ENCODE data around the gene PGC. TPM values are rescaled to one million over a fixed set of nuclear protein-coding genes. Genes with fewer than 3 reads are reported as not detected.

PGC gene
- total RNA-seq, 3 donors from 2014 or later = 3.2 TPM; not detected in 2

DNA sequence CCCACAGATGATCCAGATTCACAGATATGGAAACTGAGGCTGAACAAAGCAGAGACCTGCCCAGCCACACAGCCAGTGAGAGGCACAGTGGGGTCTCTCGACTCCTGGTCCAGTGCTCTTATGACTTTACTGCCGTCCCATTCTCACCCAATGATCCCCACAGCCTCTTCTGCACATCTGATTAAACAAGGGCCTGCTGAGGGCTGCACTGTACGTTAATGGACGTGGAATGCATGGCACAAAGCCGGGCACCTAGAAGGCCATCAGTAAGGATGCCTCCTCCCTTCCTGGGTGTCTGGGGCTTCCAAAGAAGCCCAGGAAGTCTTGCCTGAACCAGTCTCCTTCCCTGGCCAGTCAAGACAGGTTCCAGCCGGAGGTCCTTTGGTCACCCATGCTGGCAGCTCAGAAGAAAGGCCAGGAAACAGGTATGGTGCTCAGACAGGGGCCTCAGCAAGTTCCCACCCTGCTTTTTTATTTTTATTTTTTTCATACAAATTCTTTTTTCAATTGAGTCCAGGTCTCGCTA lies 15.6 kb downstream of the PGC start:
- no peak for DNase-seq (ENCODE audit: low spot score in 2 of 2)
- Histone ChIP-seq H3K36me3 (no peaks in the 10 kb centered on the region), H3K4me3 (no peak overlapping the region), H3K27ac (no peak overlapping the region), H3K9me3 (no peaks in the 10 kb centered on the region), H3K27me3 (no peaks in the 10 kb centered on the region), H3K4me1 (peaks cover 4 to 14% of the 10 kb centered on the region in 2 donors)
- TF ChIP-seq POLR2A (IDR thresholded peaks at IDR 0.05) = no peak
- TF ChIP-seq POLR2AphosphoS5 (IDR thresholded peaks at IDR 0.05) = no peak
- TF ChIP-seq, protein P1, sequence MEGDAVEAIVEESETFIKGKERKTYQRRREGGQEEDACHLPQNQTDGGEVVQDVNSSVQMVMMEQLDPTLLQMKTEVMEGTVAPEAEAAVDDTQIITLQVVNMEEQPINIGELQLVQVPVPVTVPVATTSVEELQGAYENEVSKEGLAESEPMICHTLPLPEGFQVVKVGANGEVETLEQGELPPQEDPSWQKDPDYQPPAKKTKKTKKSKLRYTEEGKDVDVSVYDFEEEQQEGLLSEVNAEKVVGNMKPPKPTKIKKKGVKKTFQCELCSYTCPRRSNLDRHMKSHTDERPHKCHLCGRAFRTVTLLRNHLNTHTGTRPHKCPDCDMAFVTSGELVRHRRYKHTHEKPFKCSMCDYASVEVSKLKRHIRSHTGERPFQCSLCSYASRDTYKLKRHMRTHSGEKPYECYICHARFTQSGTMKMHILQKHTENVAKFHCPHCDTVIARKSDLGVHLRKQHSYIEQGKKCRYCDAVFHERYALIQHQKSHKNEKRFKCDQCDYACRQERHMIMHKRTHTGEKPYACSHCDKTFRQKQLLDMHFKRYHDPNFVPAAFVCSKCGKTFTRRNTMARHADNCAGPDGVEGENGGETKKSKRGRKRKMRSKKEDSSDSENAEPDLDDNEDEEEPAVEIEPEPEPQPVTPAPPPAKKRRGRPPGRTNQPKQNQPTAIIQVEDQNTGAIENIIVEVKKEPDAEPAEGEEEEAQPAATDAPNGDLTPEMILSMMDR (IDR thresholded peaks at IDR 0.05) = no peak
- intact Hi-C loops (cut with DNase I; ENCODE audit: low total_unique reads) = no loop called here

DNA sequence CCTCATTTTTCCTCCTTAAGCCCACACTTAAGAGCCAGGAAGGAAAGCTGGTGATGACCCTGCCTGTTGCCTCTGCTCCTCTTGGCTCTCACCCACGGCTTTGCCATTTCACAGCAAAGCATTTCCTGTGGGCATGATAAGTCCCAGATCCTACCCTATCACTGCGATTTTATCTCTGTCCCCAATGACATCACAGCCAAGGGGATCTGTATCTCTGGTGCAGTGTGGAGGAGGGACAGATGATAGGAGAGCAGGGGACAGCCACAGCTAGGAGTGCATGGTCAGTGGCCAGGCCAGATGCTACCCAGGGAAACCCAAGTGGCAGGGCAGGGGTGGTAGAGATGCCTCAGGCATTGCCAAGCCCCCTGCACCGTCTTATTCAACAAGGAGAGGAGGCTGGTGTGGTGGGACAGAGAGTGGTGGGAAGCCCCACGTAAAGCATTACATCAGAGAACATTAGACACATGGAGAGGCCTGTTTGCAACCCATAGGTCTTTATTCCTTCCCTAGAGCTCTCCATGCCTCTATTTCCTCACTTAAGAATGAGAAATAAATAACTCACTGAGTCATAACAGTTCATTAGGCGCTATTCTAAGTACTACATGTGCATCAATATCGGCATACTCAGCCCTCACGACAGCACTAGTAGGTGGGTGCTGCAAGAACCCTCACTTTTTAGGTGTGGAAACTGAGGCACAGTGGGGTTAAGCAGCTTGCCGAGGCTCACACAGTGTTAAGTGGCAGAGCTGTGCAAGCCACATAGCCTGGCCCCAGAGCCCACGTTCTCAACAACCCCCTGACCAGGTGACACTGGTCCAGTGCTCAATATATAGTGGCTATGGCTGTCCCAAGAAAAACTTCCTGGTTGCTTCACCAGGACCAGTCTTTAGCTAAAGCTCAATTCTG lies 16.4 kb downstream of the PGC start:
- peak overlapping the region in 1 of 3 donors; percentile 11 for H3K4me3 ChIP-seq
- H3K9me3 ChIP-seq = no peaks in the 10 kb centered on the region
- peaks cover 4 to 14% of the 10 kb centered on the region in 2 donors for H3K4me1 ChIP-seq
- no peak for DNase-seq (ENCODE audit: low spot score in 2 of 2)
- peak overlapping the region in 1 of 2 donors; percentile 25 for H3K27ac ChIP-seq
- intact Hi-C loops (cut with DNase I; ENCODE audit: low total_unique reads) = no loop called here
- no peaks in the 10 kb centered on the region for H3K36me3 ChIP-seq
- H3K27me3 ChIP-seq = no peaks in the 10 kb centered on the region
- TF ChIP-seq POLR2AphosphoS5 (IDR thresholded peaks at IDR 0.05) (no peak), POLR2A (IDR thresholded peaks at IDR 0.05) (no peak)
- TF ChIP-seq, protein P1 (IDR thresholded peaks at IDR 0.05) = no peak

DNA sequence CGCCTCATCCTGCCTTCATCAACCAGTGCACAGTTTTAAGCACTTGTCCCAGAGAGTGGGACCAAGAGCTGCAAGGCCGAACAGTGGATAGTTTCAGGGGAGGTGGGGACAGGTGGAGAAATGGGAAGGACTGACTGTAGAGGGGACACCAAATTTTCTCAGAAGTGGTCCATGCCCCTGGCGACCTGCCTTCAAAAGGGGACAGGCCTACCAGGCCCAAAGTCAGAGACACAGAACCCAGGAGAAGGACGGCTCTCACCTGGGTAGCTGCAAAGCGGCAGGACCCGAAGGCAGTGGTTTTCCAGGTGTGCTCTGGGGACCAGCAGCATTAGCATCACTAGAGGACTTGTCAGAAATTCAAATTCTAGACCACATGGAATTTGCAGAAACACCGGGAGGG lies 17.6 kb downstream of the PGC start:
- TF ChIP-seq POLR2AphosphoS5 (IDR thresholded peaks at IDR 0.05) = no peak
- TF ChIP-seq, protein P1 (IDR thresholded peaks at IDR 0.05) = no peak

DNA sequence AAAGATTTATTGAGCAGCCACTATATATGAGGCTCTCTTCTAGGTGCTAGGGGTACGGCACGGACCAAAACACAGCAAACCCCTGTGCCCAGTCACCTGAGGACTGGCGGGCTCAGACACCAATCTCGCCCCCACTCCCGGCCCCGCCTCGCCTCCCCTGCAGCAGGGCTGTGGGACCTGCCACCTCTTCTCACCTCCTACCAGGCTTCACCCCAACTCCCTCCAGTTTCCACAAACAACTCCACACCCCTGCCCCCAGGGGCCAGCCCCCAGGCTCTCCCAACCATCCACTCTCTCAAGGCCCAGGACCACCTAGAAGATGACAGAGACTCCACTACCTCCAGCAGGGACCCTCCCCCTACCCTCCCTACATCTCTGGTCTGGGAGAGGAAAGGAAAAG lies 18.2 kb downstream of the PGC start:
- peak overlapping the region; percentile 82 to 84 for H3K27ac ChIP-seq
- H3K9me3 ChIP-seq = no peaks in the 10 kb centered on the region
- no peak for DNase-seq (ENCODE audit: low spot score in 2 of 2)
- H3K4me1 ChIP-seq = peaks cover 8 to 15% of the 10 kb centered on the region in 2 donors
- no peak for TF ChIP-seq POLR2AphosphoS5 (IDR thresholded peaks at IDR 0.05)
- no peak overlapping the region for H3K4me3 ChIP-seq
- no peaks in the 10 kb centered on the region for H3K27me3 ChIP-seq
- no peaks in the 10 kb centered on the region for H3K36me3 ChIP-seq
- intact Hi-C loops (cut with DNase I; ENCODE audit: low total_unique reads) = no loop called here

More for the DNA sequence above, 17.6 kb downstream of the PGC start:
- Histone ChIP-seq H3K27ac (peak overlapping the region in 1 of 2 donors; percentile 82), H3K4me3 (no peak overlapping the region), H3K27me3 (no peaks in the 10 kb centered on the region), H3K9me3 (no peaks in the 10 kb centered on the region), H3K4me1 (peaks cover 7 to 14% of the 10 kb centered on the region in 2 donors), H3K36me3 (no peaks in the 10 kb centered on the region)
- intact Hi-C loops (cut with DNase I; ENCODE audit: low total_unique reads) = no loop called here
- no peak for DNase-seq (ENCODE audit: low spot score in 2 of 2)

DNA sequence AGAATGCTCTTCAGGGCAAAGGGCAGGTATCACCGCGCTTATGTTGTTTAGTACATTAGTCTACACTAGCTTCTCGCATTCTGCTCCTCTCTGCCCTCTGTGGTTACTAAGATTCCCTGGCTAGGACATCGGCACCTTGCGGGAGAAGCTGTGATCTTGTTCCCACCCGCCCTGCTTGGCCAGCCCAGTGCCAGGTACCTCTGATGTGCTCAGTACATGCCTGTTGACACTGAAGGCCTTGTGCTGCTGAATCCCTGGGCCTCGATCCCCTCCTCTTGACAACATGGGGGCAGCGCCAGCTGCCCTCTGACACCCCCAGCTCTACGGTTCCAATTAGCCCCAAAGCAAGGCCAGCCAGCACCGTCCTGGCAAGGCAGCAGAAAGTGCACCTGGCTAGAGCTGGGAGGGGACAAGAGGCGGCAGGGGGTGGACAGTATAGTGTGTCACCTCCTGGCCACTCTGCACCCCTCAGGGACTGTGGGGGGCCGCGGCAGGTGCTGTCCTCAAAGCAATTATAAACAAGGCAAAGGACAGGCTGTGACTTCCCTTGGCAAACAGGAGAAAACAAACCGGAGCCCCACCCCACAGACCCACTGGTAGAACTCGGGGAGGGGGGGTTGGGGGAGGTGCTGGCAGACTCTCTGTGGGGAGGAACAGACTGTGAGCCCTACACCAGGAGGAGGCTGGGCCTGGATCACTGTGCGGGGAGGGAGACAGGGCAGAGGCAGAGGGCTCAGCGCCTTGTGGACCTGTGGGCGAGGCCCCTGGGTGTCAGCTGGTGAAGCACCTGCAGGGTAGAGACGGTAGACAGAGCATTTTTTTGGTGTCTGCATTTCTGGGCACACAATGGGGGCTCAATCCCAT lies 18.9 kb downstream of the PGC start:
- no peaks in the 10 kb centered on the region for H3K27me3 ChIP-seq
- H3K4me1 ChIP-seq = peaks cover 12 to 18% of the 10 kb centered on the region in 2 donors
- intact Hi-C loops (cut with DNase I; ENCODE audit: low total_unique reads) = no loop called here

More for the DNA sequence above, 18.9 kb downstream of the PGC start:
- Histone ChIP-seq H3K27ac (peak overlapping the region; percentile 82 to 84), H3K9me3 (no peaks in the 10 kb centered on the region), H3K36me3 (no peaks in the 10 kb centered on the region), H3K4me3 (peak overlapping the region in 1 of 3 donors; percentile 31)
- peak in 1 of 2 donors; percentile 71 for DNase-seq (ENCODE audit: low spot score in 2 of 2)
- TF ChIP-seq POLR2A (IDR thresholded peaks at IDR 0.05) (no peak), POLR2AphosphoS5 (IDR thresholded peaks at IDR 0.05) (no peak)
- TF ChIP-seq, protein P1 (IDR thresholded peaks at IDR 0.05) = no peak
